SKM-1 (cell line): ENCODE results near the gene PLCB1.

ENCODE experiments used
- DNase-seq: peaks from one replicate; lab custom pipeline; 2025; ENCODE audit not compliant: unreplicated experiment; lab: John Stamatoyannopoulos, UW

The PLCB1 gene

GRCh38 chr20:8675896-8676295 is 543.8 kb downstream of the PLCB1 start:
- DNase-seq: no peak

- no peak for DNase-seq
These were observed 546.2 kb downstream of the PLCB1 start for GRCh38 chr20:8678098-8678776.

- no peak for DNase-seq
These were observed 557.3 kb downstream of the PLCB1 start for GRCh38 chr20:8689337-8689736.

GRCh38 chr20:8690074-8690473 is 558.0 kb downstream of the PLCB1 start:
- DNase-seq: no peak

GRCh38 chr20:8693709-8694108 is 561.6 kb downstream of the PLCB1 start:
- no peak for DNase-seq

GRCh38 chr20:8700756-8701155 is 568.7 kb downstream of the PLCB1 start:
- DNase-seq: no peak

GRCh38 chr20:8706961-8707700 is 575.1 kb downstream of the PLCB1 start:
- DNase-seq: no peak

- no peak for DNase-seq
These were observed 577.6 kb downstream of the PLCB1 start for GRCh38 chr20:8709627-8710026.

- DNase-seq: no peak
These were observed 579.4 kb downstream of the PLCB1 start for GRCh38 chr20:8711501-8711900.

GRCh38 chr20:8714206-8714605 is 582.1 kb downstream of the PLCB1 start:
- DNase-seq: no peak

- no peak for DNase-seq
These were observed 586.2 kb downstream of the PLCB1 start for GRCh38 chr20:8718279-8718678.

GRCh38 chr20:8720089-8720488 is 588.0 kb downstream of the PLCB1 start:
- no peak for DNase-seq

GRCh38 chr20:8721098-8721497 is 589.0 kb downstream of the PLCB1 start:
- DNase-seq: no peak

- peak; percentile 13 for DNase-seq
These were observed 590.3 kb downstream of the PLCB1 start for GRCh38 chr20:8722277-8722928.

GRCh38 chr20:8723296-8723695 is 591.2 kb downstream of the PLCB1 start:
- DNase-seq: no peak

GRCh38 chr20:8724884-8725283 is 592.8 kb downstream of the PLCB1 start:
- no peak for DNase-seq

GRCh38 chr20:8726460-8726859 is 594.4 kb downstream of the PLCB1 start:
- no peak for DNase-seq

GRCh38 chr20:8735014-8735413 is 602.9 kb downstream of the PLCB1 start:
- no peak for DNase-seq

GRCh38 chr20:8735674-8736073 is 603.6 kb downstream of the PLCB1 start:
- no peak for DNase-seq

- no peak for DNase-seq
These were observed 608.2 kb downstream of the PLCB1 start for GRCh38 chr20:8740265-8740664.

GRCh38 chr20:8744228-8744844 is 612.3 kb downstream of the PLCB1 start:
- no peak for DNase-seq

GRCh38 chr20:8749101-8749500 is 617.0 kb downstream of the PLCB1 start:
- no peak for DNase-seq
